AG10803 (cell line): ENCODE data around the gene PPP1CA.

Experiments used
- DNase-seq: peaks from one replicate; pipeline ENCODE4 v3.0.0; 2010; ENCODE audit warnings: low read depth
- H3K4me3 ChIP-seq: 2 replicates; pipeline ENCODE4 v1.5.1; 2011; ENCODE audit warnings: mild to moderate bottlenecking, low read length, control low read depth
- TF ChIP-seq, protein P1 (sequence below): conservative IDR thresholded peaks from 2 replicates; pipeline ENCODE4 v1.5.1; 2011; ENCODE audit warnings: mild to moderate bottlenecking, low read length, control low read depth, inconsistent platforms

PPP1CA gene

DNA sequence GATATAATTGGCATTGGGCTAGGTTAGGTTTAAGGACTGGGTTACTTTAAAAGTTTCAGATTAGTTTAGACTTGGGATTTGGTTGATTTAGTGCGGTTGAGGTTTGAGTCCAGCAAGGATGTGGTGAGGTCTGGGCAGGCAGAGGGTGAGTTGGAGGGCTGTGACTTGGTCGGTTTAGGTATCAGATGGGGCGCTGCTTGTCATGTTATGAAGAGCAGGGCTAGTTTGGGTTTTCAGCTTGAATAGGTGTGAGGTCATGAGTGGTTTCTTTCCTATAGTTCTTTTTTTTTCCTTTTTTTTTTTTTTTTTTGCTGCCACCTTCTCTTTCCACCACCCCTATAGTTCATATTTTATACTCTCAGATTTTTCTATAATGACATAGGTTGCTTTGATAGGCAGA, 33.0 kb downstream of the PPP1CA start:
- DNase-seq = no peak
- no peak overlapping the region for H3K4me3 ChIP-seq
- TF ChIP-seq, protein P1, sequence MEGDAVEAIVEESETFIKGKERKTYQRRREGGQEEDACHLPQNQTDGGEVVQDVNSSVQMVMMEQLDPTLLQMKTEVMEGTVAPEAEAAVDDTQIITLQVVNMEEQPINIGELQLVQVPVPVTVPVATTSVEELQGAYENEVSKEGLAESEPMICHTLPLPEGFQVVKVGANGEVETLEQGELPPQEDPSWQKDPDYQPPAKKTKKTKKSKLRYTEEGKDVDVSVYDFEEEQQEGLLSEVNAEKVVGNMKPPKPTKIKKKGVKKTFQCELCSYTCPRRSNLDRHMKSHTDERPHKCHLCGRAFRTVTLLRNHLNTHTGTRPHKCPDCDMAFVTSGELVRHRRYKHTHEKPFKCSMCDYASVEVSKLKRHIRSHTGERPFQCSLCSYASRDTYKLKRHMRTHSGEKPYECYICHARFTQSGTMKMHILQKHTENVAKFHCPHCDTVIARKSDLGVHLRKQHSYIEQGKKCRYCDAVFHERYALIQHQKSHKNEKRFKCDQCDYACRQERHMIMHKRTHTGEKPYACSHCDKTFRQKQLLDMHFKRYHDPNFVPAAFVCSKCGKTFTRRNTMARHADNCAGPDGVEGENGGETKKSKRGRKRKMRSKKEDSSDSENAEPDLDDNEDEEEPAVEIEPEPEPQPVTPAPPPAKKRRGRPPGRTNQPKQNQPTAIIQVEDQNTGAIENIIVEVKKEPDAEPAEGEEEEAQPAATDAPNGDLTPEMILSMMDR = no peak

DNA sequence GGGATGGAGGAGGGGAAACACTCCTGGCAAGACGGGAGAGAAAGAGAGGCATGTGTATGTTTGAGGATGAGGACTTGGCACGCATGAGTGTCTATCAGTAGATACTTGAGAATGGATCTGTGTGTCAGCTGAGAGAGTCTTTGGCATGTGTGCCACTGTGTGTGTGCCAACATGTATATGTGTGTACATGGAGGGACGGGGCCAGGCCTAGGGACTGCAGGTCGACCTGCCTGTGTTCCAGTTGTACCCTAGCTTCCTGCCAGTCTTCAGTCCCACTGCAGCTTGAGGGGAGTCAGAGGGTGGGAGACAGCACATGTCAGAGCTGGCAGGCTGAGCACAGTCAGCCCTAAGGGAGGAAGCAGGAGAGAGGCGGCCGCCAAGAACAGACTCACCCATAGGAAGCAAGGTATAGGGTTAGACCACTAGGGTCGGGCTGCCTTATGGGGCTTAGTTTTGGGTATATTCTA, 33.9 kb downstream of the PPP1CA start:
- TF ChIP-seq, protein P1 = no peak
- no peak overlapping the region for H3K4me3 ChIP-seq
- no peak for DNase-seq

DNA sequence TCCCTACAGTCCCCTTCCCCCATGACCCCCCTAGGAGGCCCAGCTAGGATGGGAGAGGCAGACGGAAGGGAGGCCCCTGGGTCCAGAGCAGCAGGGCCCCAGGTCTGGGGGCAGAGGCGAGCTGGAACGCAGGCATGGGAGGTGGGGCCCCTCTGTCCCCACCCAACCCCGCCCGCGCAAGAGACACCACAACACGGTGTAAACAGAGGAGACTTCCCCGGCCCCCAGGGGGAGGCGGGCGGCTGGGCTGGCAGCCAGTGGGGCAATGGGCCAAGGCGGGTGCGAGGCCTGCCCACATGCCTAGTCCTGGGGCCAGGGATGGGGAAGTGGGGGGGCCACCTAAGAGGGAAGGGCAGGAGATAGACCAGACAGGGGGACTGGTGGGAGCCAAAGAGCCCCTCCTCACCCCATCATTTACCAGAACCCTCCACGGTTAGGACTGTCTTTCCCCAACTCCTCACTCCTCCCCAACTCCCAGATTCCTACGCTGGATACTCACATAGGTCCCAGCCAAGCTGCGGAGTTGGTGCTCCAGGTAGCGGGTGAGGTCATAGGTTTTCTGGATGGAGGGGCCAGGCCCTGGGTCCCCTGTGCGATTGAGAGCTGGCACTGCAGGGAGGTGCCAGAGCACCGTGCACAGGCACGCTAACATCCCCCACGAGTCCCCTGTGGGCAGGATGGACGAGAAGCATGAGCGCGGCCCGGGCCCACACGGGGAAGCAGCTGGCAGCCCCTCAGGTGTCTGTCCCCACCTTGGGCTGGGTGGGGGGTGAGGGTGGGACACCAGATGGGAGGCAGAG, 34.5 kb downstream of the PPP1CA start:
- no peak overlapping the region for H3K4me3 ChIP-seq
- no peak for DNase-seq
- TF ChIP-seq, protein P1 = no peak

DNA sequence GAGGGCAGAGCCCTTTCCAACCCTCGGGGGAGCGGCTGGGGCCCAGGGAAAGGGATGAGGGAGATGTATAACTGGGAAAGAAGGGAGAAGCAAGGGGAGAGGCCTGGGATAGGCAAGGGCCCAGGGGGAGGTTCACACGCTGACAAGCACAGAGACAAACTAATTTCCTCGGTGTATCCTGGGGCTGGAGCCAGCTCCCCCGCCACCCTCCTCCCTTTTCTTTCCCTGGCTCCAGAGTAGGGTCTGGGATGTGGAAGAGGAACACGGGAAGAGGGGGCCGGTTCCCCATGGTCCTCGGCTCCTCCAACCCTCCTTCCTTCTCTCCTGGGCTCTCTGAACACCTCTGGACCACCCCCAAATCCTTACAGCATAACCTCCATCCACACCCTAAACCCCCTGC, 35.1 kb downstream of the PPP1CA start:
- no peak for DNase-seq
- no peak overlapping the region for H3K4me3 ChIP-seq

DNA sequence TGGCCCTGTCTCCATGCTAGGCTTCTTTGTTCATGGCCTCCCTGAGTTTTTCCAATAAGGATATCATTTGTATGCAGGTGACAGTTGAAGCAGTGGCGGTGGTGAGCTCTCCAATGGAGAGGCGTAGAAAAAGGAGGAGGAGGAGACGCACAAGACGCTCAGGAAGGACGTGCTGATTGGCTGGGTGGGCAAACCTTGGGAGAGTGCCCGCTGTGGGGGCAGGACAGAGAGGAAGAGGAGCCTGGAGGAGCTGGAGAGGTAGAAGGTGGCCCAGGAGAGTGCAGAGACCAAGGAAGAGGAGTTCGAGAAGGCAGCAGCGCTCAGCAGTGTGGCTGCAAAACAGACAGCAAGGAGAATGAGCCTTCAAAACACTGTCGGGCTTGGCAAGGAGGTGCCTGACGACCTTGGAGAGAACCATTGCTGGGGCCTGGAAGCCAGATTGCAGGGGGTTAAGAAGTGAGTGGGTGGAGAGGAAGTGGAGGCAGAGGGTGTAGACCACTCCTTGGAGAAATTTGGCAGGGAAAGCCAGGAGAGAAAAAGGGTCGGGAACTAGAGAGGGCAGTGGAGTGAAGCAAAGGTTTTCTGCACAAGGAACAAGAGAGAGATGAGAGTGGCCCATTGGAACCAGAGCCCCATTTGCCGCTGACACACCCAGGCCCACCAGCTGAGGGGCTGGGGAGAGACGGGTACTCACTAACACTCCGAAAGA, 35.8 kb downstream of the PPP1CA start:
- no peak overlapping the region for H3K4me3 ChIP-seq
- no peak for DNase-seq
- TF ChIP-seq, protein P1 = no peak

More for the DNA sequence above, 35.1 kb downstream of the PPP1CA start:
- TF ChIP-seq, protein P1 = no peak

DNA sequence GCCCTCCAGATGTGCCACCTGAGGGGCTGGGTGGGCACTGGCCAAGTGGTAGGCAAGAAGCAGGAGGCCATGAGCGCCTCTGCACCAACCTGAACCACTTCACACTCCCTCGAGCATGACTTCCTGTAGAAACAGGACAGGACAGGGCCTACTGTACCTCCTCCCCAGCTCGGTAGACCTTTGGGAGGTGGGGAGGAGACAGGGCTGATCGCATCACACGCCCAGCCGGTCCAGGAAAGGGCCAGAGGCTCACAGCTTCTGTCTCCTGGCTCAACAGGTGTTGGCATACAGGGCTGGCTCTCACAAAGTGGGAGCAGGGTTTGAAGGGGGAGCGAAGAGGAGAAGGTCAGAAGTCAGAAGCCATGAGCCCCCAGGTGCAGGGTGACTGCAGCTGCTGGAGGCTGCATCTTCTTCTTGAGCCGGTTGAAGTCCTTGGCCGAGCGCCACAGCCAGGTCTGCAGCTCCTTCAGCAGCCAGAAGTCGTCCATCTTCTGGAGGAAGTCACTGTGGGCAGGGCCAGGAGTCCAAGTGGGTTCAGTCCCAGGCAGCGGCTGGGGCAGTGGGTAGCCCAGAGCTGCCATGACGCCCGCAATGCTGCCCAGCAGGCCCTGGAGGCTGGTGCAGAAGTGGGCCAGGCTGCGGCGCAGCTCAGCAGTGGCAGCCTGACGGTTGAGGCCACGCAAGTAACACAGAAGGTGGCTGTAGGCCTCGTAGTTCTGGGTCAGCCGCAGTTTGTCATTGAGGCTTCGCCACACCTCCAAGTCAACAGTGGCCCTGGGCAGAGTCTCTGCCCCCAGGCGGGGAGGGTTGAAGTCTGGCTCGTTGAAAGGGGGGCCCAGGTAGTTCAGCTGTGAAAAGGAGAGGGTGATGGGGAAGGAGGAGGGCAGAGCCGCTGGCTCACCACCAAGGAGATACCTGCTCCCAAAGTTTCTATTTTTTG, 36.6 kb downstream of the PPP1CA start:
- no peak for DNase-seq
- no peak overlapping the region for H3K4me3 ChIP-seq
- TF ChIP-seq, protein P1 = no peak
